DND-41 (cell line): Measurements from ENCODE around the gene MMP25.

ENCODE experiments used
- EZH2 ChIP-seq: IDR thresholded peaks from 3 replicates; pipeline ENCODE4 v1.6.1; 2012; ENCODE audit warnings: borderline replicate concordance, low read depth, mild to moderate bottlenecking, moderate library complexity, low read length, inconsistent platforms; ENCODE audit not compliant: severe bottlenecking
- TF ChIP-seq, protein P1 (sequence below): IDR thresholded peaks from 2 replicates; pipeline ENCODE4 v1.5.1; 2012; ENCODE audit warnings: borderline replicate concordance, low read length, moderate library complexity, mild to moderate bottlenecking; ENCODE audit not compliant: poor library complexity, severe bottlenecking; ENCODE audit errors: extremely low read depth

DNA sequence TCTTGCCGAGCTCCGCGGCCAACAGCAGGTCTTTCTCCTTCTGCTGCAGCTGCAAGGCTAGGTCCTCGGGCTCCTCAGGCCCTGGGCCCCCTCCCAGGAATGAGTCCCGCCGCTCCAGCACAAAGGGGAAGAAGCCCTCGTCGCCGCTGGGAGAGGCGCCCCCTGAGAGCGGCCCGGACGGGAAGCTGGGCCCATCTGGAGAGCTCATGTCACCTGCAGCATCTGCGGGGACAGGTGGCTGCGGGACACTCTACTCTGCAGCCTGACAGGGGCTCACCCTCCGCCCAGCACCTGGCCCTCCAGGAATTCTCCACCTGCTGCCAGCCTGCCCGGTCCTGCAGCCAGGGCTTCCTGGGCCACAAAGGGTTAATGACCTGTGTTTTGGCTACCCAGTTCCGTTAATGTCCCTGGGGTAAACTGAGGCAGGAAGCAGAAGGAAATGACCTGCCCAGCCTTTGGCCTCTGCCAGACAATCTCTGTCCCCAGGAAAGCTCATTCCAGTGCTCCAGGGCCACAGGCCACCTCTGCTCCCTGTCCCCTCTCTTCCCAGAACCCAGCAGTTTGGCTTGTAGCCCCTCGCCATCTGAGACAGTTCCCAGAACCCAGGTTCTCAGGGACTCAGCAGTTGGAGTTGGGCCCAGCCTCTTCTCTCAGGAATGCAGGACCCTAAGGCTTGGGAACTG is 10.9 kb upstream of the MMP25 start:
- TF ChIP-seq, protein P1, sequence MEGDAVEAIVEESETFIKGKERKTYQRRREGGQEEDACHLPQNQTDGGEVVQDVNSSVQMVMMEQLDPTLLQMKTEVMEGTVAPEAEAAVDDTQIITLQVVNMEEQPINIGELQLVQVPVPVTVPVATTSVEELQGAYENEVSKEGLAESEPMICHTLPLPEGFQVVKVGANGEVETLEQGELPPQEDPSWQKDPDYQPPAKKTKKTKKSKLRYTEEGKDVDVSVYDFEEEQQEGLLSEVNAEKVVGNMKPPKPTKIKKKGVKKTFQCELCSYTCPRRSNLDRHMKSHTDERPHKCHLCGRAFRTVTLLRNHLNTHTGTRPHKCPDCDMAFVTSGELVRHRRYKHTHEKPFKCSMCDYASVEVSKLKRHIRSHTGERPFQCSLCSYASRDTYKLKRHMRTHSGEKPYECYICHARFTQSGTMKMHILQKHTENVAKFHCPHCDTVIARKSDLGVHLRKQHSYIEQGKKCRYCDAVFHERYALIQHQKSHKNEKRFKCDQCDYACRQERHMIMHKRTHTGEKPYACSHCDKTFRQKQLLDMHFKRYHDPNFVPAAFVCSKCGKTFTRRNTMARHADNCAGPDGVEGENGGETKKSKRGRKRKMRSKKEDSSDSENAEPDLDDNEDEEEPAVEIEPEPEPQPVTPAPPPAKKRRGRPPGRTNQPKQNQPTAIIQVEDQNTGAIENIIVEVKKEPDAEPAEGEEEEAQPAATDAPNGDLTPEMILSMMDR: no peak
- TF ChIP-seq EZH2: no peak
